HG03095 (cell line): Measurements from ENCODE around the gene CHCHD3.
"Not testable (repeated sequence)": the region's sequence is repeated elsewhere in the genome, so short reads cannot be mapped to it uniquely, and the experiment has no call there.

ENCODE experiments used
- ATAC-seq: cut with Tn5 transposase; IDR thresholded peaks from one replicate; pipeline ENCODE4 v1.9.1; 2021; ENCODE audit warnings: moderate library complexity; ENCODE audit not compliant: unreplicated experiment

Gene CHCHD3

GRCh38 chr7:133009426-133010252, 72.3 kb downstream of the CHCHD3 start:
- ATAC-seq: no peak

GRCh38 chr7:133007961-133008360, 73.9 kb downstream of the CHCHD3 start:
- ATAC-seq: no peak

- ATAC-seq: no peak
Observed at GRCh38 chr7:133003052-133003910, 78.6 kb downstream of the CHCHD3 start.

- no peak for ATAC-seq
Observed at GRCh38 chr7:133001727-133002126, 80.2 kb downstream of the CHCHD3 start.

- ATAC-seq: no peak
Observed at GRCh38 chr7:132999845-133000244, 82.0 kb downstream of the CHCHD3 start.

- ATAC-seq: no peak
Observed at GRCh38 chr7:132998763-132999162, 83.1 kb downstream of the CHCHD3 start.

- no peak for ATAC-seq
Observed at GRCh38 chr7:132997505-132997904, 84.4 kb downstream of the CHCHD3 start.

GRCh38 chr7:132996581-132997242, 85.2 kb downstream of the CHCHD3 start:
- no peak for ATAC-seq

GRCh38 chr7:132993377-132994013, 88.4 kb downstream of the CHCHD3 start:
- ATAC-seq: no peak

- no peak for ATAC-seq
Observed at GRCh38 chr7:132991615-132992587, 90.0 kb downstream of the CHCHD3 start.

GRCh38 chr7:132988117-132988516, 93.8 kb downstream of the CHCHD3 start:
- ATAC-seq: no peak

- no peak for ATAC-seq
Observed at GRCh38 chr7:132980402-132980801, 101.5 kb downstream of the CHCHD3 start.

- ATAC-seq: no peak
Observed at GRCh38 chr7:132979524-132979923, 102.4 kb downstream of the CHCHD3 start.

GRCh38 chr7:132977234-132977633, 104.7 kb downstream of the CHCHD3 start:
- ATAC-seq: no peak

GRCh38 chr7:132972745-132973144, 109.1 kb downstream of the CHCHD3 start:
- ATAC-seq: no peak

- ATAC-seq: no peak
Observed at GRCh38 chr7:132970257-132970656, 111.6 kb downstream of the CHCHD3 start.

- no peak for ATAC-seq
Observed at GRCh38 chr7:132969520-132969919, 112.4 kb downstream of the CHCHD3 start.

- not testable (repeated sequence) for ATAC-seq
Observed at GRCh38 chr7:132967470-132967848, 114.4 kb downstream of the CHCHD3 start.

GRCh38 chr7:132966754-132967469, 115.0 kb downstream of the CHCHD3 start:
- ATAC-seq: no peak
